Measurements from ENCODE around the gene HNRNPF. TPM values are rescaled to one million over a fixed set of nuclear protein-coding genes. Genes with fewer than 3 reads are reported as not detected.

The HNRNPF gene
- polyA plus RNA-seq, 2 of the 4 experiments (the other 2 are of a cell fraction) = 228 to 271 TPM

DNA sequence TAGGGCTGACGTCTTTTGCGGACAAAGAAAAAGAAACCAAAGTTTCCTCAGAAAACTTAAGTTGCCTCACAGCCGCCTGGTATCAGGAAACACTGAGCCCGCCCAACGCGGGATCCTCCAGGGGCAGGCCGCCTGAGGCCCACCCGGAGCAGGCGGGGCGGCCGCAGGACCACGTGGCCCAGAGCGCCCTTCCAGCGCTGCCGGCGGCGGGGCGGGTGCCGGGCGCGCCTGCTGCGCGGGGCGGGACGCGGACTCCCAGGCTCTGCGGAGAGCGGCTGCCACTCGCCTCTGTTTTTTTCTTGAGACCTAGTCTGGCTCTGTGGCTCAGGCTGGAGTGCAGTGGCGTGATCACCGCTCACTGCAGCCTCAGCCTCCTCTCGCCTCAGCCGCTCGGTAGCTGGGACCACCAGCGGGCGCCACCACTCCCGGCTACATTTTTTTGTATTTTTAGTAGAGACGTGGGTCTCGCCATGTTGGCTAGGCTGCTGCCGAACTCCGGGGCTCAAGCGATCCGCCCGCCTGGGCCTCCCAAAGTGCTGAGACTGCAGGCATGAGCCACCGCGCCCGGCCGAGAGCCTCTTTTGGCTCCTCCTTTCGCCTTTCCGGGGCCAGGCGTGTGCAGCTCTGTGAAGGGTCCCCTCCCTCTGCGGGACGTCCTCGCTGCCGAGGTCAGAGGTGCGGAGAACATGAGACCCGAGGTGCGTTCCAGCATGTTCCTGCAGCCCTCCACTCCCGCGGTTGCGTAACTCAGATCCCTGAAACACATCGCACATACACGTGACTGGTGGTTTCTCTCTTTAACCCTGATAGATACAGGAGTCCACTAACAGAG lies 11.6 kb upstream of the HNRNPF start (continued):
- TF ChIP-seq CTCF (IDR thresholded peaks at IDR 0.05) (0 out of 3 replicates have a peak, but pooled peaks have one; percentile 14), HOXB13 (CRISPR knock-in tag; IDR thresholded peaks at IDR 0.05; ENCODE audit: low read depth) (no peak; the same call in 1 of the 2 replicates), ZC3H11A (IDR thresholded peaks at IDR 0.05) (no peak)

DNA sequence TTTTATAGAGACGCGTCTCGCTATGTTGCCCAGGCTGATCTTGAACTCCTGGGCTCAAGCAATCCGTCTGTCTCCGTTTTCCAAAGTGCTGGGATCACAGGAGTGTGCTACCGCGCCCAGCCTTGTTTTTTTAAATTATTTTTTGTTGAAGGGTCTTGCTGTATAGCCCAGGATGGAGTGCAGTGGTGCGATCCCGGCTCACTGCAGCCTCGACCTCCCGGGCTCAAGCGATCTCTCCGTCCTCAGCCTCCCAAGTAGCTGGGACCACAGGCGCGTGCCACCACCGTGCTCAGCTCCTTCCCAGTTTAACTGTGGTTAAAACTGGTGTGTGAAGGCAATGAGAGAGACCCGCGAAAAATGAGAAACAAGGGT lies 11.0 kb upstream of the HNRNPF start:
- DNase-seq (ENCODE audit: low read depth in 1 of 2, low spot score in 1 of 2) = no peak
- no peaks in the 10 kb centered on the region for H3K9me3 ChIP-seq
- H3K27ac ChIP-seq = peak overlapping the region; percentile 91 to 94
- FAIRE-seq = no peak
- ChIA-PET CTCF (interaction anchor here (0.6 to 1.9 kb wide), 5 partner anchors 13 to 1531 kb away, joined by 3 to 5 read pairs (median 3); partner anchors contain the start of gene ZNF487), POLR2A (interaction anchor here (1.2 to 3.4 kb wide), 2 partner anchors 8 to 10 kb away, joined by 3 to 28 read pairs; partner anchors contain the start of gene HNRNPF)
- H3K4me1 ChIP-seq = peaks cover 14% of the 10 kb centered on the region
- TF ChIP-seq HMGXB4 (CRISPR knock-in tag; IDR thresholded peaks at IDR 0.05; ENCODE audit: borderline replicate concordance) = no peak
- no peak for TF ChIP-seq CTCF (IDR thresholded peaks at IDR 0.05)
- no peak for TF ChIP-seq POLR2A (IDR thresholded peaks at IDR 0.05; ENCODE audit: low read length)
- TF ChIP-seq RFX5 (IDR thresholded peaks at IDR 0.05) = no peak
- TF ChIP-seq SMC3 (IDR thresholded peaks at IDR 0.05) = no peak
- no peak for TF ChIP-seq HOXB13 (CRISPR knock-in tag; IDR thresholded peaks at IDR 0.05; ENCODE audit: low read depth)
- TF ChIP-seq, protein P1, sequence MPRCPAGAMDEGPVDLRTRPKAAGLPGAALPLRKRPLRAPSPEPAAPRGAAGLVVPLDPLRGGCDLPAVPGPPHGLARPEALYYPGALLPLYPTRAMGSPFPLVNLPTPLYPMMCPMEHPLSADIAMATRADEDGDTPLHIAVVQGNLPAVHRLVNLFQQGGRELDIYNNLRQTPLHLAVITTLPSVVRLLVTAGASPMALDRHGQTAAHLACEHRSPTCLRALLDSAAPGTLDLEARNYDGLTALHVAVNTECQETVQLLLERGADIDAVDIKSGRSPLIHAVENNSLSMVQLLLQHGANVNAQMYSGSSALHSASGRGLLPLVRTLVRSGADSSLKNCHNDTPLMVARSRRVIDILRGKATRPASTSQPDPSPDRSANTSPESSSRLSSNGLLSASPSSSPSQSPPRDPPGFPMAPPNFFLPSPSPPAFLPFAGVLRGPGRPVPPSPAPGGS (IDR thresholded peaks at IDR 0.05) = no peak
- TF ChIP-seq JUN (IDR thresholded peaks at IDR 0.05) = no peak
- TF ChIP-seq ZC3H11A (IDR thresholded peaks at IDR 0.05) = no peak
- TF ChIP-seq NR3C1 (IDR thresholded peaks at IDR 0.05) = no peak
- no peak for TF ChIP-seq KDM5A (IDR thresholded peaks at IDR 0.05)
- TF ChIP-seq TP53 (CRISPR knock-in tag; IDR thresholded peaks at IDR 0.05) = no peak
- no peak for TF ChIP-seq JUNB (IDR thresholded peaks at IDR 0.05)
- H3K4me3 ChIP-seq = peak overlapping the region; percentile 45; the same call in 1 of the 3 replicates
- ATAC-seq = no peak; a peak in 1 of 6 replicates
- H3K4me2 ChIP-seq = peak overlapping the region; percentile 71
- 89% methylated on average over 18 of the region's 18 CpGs for WGBS (ENCODE audit: missing lambda C conversion rate)

All from A549 (cell line).